Measurements from ENCODE around the gene IFT20. TPM values are rescaled to one million over a fixed set of nuclear protein-coding genes. Genes with fewer than 3 reads are reported as not detected.

Gene IFT20
- total RNA-seq, 1 donor from 2014 or later = 24.1 TPM

Other genes with a start within 250 kb of the IFT20 start
- gene TMEM97, start 16.3 kb downstream of the IFT20 start, total RNA-seq = 60.5 and 61.8 TPM in 2 replicates
- 31.3 and 32.3 TPM in 2 replicates for gene TNFAIP1, start 289 bp upstream of the IFT20 start, total RNA-seq
- 89.7 and 93.2 TPM in 2 replicates for gene POLDIP2, start 22.1 kb upstream of the IFT20 start, total RNA-seq
- not detected in 2 replicates for gene SEBOX, start 29.7 kb upstream of the IFT20 start, total RNA-seq
- 0.23 and 0.50 TPM in 2 replicates for gene VTN, start 34.8 kb upstream of the IFT20 start, total RNA-seq
- 35.0 and 35.9 TPM in 2 replicates for gene SARM1, start 36.2 kb upstream of the IFT20 start, total RNA-seq
- gene SLC46A1, start 70.7 kb upstream of the IFT20 start, total RNA-seq = 5.3 and 6.9 TPM in 2 replicates
- gene SLC13A2, start 138.2 kb upstream of the IFT20 start, total RNA-seq = not detected in 2 replicates
- gene FOXN1, start 170.9 kb upstream of the IFT20 start, total RNA-seq = not detected in 2 replicates
- gene UNC119, start 217.2 kb upstream of the IFT20 start, total RNA-seq = 55.3 and 63.9 TPM in 2 replicates
- gene PIGS, start 236.1 kb upstream of the IFT20 start, total RNA-seq = 65.1 and 70.9 TPM in 2 replicates
- 95.0 and 95.7 TPM in 2 replicates for gene ALDOC, start 241.4 kb upstream of the IFT20 start, total RNA-seq